ENCODE results near the gene S100A7.

DNA sequence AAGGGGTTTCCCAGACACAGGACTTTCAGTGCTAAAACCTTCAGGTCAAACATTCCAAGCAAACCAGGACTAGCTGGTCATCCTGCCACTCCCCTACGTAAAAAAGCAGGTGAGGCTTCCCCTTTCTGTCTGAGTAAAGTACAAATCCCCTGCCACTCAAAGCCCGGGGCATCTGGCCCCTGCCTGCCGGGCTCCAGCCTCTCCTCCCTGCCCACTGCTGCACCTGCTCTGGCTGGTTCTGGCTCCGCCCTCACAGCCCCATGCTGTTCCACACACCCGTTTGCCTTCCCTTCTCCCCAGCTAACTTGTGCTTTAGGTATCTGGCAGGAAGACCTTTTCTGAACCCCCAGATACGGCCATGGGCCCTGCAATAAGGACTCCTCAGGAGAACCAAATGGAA, 23.3 kb upstream of the S100A7 start:
- TF ChIP-seq, protein P1, sequence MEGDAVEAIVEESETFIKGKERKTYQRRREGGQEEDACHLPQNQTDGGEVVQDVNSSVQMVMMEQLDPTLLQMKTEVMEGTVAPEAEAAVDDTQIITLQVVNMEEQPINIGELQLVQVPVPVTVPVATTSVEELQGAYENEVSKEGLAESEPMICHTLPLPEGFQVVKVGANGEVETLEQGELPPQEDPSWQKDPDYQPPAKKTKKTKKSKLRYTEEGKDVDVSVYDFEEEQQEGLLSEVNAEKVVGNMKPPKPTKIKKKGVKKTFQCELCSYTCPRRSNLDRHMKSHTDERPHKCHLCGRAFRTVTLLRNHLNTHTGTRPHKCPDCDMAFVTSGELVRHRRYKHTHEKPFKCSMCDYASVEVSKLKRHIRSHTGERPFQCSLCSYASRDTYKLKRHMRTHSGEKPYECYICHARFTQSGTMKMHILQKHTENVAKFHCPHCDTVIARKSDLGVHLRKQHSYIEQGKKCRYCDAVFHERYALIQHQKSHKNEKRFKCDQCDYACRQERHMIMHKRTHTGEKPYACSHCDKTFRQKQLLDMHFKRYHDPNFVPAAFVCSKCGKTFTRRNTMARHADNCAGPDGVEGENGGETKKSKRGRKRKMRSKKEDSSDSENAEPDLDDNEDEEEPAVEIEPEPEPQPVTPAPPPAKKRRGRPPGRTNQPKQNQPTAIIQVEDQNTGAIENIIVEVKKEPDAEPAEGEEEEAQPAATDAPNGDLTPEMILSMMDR (conservative IDR thresholded peaks at IDR 0.05 in 1 of 2, IDR thresholded peaks at IDR 0.05 in 1 of 2; ENCODE audit: low read depth in 1 of 2, low read length in 2 of 2): no peak
- TF ChIP-seq EZH2 (IDR thresholded peaks at IDR 0.05; ENCODE audit: low read length, missing control alignments): no peak
